PFSK-1 (cell line): ENCODE results near the gene CNTNAP5.

ENCODE experiments used
- FOXP2 ChIP-seq: optimal IDR thresholded peaks from 2 replicates; pipeline ENCODE3; 2011; ENCODE audit warnings: borderline replicate concordance, control low read depth, inconsistent platforms; ENCODE audit not compliant: insufficient read depth; ENCODE audit errors: extremely low read length, extremely low read depth
- POLR2AphosphoS5 ChIP-seq: IDR thresholded peaks from 2 replicates; pipeline ENCODE4 v1.6.1; 2012; ENCODE audit warnings: low read depth, mild to moderate bottlenecking, control low read depth, low read length, moderate library complexity
- SIN3A ChIP-seq: IDR thresholded peaks from 2 replicates; pipeline ENCODE4 v1.6.1; 2012; ENCODE audit warnings: mild to moderate bottlenecking, low read length, moderate library complexity, borderline replicate concordance; ENCODE audit not compliant: insufficient read depth
- TAF1 ChIP-seq: IDR thresholded peaks from 2 replicates; pipeline ENCODE4 v1.6.1; 2012; ENCODE audit warnings: low read length, control low read depth, borderline replicate concordance; ENCODE audit not compliant: insufficient read depth
- TF ChIP-seq, protein P1 (sequence below), 2 experiments: IDR thresholded peaks; 2 replicates each; pipeline versions ENCODE4 v1.6.1 to v1.8.0; 2011 to 2012; ENCODE audit warnings: low read depth in 2 of 2, low read length in 2 of 2, control low read depth in 1 of 2, inconsistent platforms in 1 of 2, mild to moderate bottlenecking in 1 of 2, moderate library complexity in 1 of 2; ENCODE audit not compliant: insufficient read depth in 1 of 2

The CNTNAP5 gene

DNA sequence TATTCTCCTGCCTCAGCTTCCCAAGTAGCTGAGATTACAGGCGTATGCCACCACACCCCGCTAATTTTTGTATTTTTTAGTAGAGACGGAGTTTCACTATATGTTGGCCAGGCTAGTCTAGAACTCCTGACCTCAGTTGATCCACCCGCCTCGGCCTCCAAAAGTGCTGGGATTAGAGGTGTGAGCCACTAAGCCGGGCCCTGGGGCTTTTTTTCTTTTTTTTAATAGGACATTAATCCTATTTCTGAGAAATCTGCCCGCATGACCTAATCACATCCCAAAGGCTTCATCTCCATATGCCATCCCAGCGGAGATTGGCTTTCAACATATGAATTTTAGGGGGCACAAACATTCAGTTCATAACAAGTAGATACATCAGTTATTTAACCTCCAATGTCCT lies 128.6 kb downstream of the CNTNAP5 start:
- no peak for TF ChIP-seq FOXP2
- TF ChIP-seq TAF1: no peak
- TF ChIP-seq SIN3A: no peak
- TF ChIP-seq POLR2AphosphoS5: no peak
- TF ChIP-seq, protein P1, sequence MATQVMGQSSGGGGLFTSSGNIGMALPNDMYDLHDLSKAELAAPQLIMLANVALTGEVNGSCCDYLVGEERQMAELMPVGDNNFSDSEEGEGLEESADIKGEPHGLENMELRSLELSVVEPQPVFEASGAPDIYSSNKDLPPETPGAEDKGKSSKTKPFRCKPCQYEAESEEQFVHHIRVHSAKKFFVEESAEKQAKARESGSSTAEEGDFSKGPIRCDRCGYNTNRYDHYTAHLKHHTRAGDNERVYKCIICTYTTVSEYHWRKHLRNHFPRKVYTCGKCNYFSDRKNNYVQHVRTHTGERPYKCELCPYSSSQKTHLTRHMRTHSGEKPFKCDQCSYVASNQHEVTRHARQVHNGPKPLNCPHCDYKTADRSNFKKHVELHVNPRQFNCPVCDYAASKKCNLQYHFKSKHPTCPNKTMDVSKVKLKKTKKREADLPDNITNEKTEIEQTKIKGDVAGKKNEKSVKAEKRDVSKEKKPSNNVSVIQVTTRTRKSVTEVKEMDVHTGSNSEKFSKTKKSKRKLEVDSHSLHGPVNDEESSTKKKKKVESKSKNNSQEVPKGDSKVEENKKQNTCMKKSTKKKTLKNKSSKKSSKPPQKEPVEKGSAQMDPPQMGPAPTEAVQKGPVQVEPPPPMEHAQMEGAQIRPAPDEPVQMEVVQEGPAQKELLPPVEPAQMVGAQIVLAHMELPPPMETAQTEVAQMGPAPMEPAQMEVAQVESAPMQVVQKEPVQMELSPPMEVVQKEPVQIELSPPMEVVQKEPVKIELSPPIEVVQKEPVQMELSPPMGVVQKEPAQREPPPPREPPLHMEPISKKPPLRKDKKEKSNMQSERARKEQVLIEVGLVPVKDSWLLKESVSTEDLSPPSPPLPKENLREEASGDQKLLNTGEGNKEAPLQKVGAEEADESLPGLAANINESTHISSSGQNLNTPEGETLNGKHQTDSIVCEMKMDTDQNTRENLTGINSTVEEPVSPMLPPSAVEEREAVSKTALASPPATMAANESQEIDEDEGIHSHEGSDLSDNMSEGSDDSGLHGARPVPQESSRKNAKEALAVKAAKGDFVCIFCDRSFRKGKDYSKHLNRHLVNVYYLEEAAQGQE (IDR thresholded peaks at IDR 0.05; ENCODE audit: insufficient read depth in 1 of 2, low read depth in 2 of 2, low read length in 2 of 2): no peak

DNA sequence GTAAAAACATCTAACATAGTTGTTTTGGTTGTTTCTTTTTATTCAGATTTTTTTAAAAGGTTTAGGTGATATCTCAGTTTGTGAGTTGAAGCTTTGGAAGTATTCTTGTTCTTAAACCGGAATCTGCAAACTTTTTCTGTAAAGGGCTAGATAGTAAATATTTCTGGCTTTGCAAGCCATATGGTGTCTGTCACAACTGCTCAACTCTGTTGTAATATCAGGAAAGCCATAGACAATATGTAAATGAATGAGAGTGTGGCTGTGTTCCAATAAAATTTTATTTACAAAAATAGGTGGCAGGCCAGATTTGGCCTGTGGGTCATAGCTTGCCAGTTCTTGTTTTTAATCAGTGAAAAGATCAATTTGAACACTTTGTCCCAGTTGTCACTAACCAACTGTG lies 134.1 kb downstream of the CNTNAP5 start:
- TF ChIP-seq SIN3A (no peak), FOXP2 (no peak)

DNA sequence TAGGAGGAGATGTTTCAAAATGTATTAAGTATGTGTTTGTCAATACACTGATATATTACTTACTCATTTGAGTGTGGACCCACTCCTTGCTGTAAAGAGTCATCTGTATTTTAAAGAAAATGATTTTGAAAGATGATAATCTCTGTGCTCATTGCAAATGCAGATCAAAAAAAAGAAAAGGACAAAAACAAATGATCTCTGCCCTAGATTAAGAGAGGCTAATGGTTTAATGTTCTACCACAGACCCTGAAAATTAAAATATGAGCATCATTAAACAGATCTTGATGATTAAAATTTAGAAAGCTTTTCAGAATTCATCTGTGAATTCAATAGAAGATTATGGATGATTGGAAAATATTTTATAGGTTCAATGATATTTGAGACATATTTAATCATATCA lies 136.5 kb downstream of the CNTNAP5 start:
- TF ChIP-seq TAF1 (no peak), FOXP2 (no peak), SIN3A (no peak), POLR2AphosphoS5 (no peak)
- TF ChIP-seq, protein P1 (IDR thresholded peaks at IDR 0.05; ENCODE audit: insufficient read depth in 1 of 2, low read depth in 2 of 2, low read length in 2 of 2): no peak

DNA sequence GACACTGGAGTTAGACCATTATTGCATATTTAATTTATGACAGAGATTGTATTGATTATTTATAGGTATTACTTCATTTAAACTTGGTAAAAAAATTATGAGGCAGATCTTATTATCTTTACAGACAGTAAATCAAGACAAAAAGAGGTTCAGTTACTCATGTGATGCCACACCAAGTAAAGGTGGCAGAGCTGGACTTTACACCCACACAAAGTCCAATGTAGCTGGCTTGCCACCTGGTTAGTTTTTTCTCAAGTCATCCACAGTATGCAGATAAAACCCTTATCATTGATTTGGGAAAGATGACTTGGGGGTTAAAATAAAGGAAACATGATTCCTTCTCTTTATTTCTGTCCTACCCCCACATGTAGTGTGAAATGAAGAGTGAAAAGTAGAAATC lies 137.2 kb downstream of the CNTNAP5 start:
- TF ChIP-seq FOXP2: no peak
- no peak for TF ChIP-seq TAF1
- TF ChIP-seq POLR2AphosphoS5: no peak
- TF ChIP-seq SIN3A: no peak
- TF ChIP-seq, protein P1 (IDR thresholded peaks at IDR 0.05; ENCODE audit: insufficient read depth in 1 of 2, low read depth in 2 of 2, low read length in 2 of 2): no peak

DNA sequence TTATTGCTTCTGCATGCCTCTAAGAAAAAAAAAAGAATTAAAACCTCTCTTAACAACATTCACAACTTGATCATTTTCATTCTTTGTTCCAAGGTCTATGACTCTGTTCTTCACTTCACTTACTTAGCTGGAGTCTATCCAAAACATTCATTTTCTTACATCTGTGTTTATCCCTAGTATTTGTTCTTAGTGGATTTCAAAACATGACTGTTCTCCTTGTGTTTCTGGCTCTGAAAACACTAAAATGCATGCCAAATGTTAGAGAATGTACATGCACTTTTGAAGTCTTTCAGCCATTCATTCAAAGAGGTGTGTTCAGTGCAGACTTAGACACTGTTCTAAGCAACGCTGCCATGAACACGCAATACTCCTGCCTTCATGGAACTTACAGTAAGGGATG lies 138.8 kb downstream of the CNTNAP5 start:
- TF ChIP-seq SIN3A (no peak), FOXP2 (no peak), POLR2AphosphoS5 (no peak), TAF1 (no peak)
- TF ChIP-seq, protein P1 (IDR thresholded peaks at IDR 0.05; ENCODE audit: insufficient read depth in 1 of 2, low read depth in 2 of 2, low read length in 2 of 2): no peak
